SK-N-MC (cell line): ENCODE data around the gene UBAC2.

Experiments used
- DNase-seq: peaks from one replicate; pipeline ENCODE4 v3.0.0-alpha.2; 2011; ENCODE audit warnings: low read depth, low spot score
- H3K27ac ChIP-seq: fragments of 200-600 bp; sonication (generic); 2 replicates; pipeline ENCODE4 v1.5.1; 2016; ENCODE audit warnings: mixed run types
- H3K36me3 ChIP-seq: fragments of 200-600 bp; sonication (generic); 2 replicates; pipeline ENCODE4 v1.6.1; 2017; ENCODE audit warnings: antibody characterized with exemption, low read length, mixed read lengths; ENCODE audit not compliant: insufficient read depth
- H3K4me3 ChIP-seq: fragments of 200-600 bp; sonication (generic); 2 replicates; pipeline ENCODE4 v1.5.1; 2016
- H3K9ac ChIP-seq: fragments of 200-600 bp; sonication (generic); 2 replicates; pipeline ENCODE4 v1.8.0; 2017; ENCODE audit warnings: mixed run types, mixed read lengths; ENCODE audit not compliant: insufficient read length
- H3K9me3 ChIP-seq: fragments of 200-600 bp; sonication (generic); 2 replicates; pipeline ENCODE4 v1.6.1; 2017; ENCODE audit warnings: low read depth, mild to moderate bottlenecking, antibody characterized with exemption, low read length, moderate library complexity, mixed read lengths
- EZH2 ChIP-seq: fragments of 200-600 bp; sonication (generic); IDR thresholded peaks from one replicate; pipeline ENCODE4 v1.6.1; 2017; ENCODE audit warnings: antibody characterized with exemption
- FOXP2 ChIP-seq: optimal IDR thresholded peaks from 2 replicates; pipeline ENCODE3; 2011; ENCODE audit warnings: mild to moderate bottlenecking, moderate library complexity; ENCODE audit not compliant: insufficient read depth; ENCODE audit errors: extremely low read length, control extremely low read depth
- POLR2AphosphoS5 ChIP-seq: IDR thresholded peaks from 2 replicates; pipeline ENCODE4 v1.6.1; 2012; ENCODE audit warnings: mild to moderate bottlenecking, low read depth, low read length, borderline replicate concordance

The UBAC2 gene

GRCh38 chr13:99371956-99372355 is 171.3 kb downstream of the UBAC2 start:
- Histone ChIP-seq H3K9ac (no peak overlapping the region), H3K4me3 (no peak overlapping the region), H3K9me3 (no peaks in the 10 kb centered on the region), H3K27ac (no peak overlapping the region), H3K36me3 (peaks cover 3% of the 10 kb centered on the region; the same call in 1 of the 2 replicates)
- DNase-seq: no peak
- TF ChIP-seq EZH2: no peak
- TF ChIP-seq FOXP2: no peak
- no peak for TF ChIP-seq POLR2AphosphoS5

GRCh38 chr13:99373436-99373835 is 172.8 kb downstream of the UBAC2 start:
- no peaks in the 10 kb centered on the region for H3K9me3 ChIP-seq
- no peak for DNase-seq
- H3K36me3 ChIP-seq: no peaks in the 10 kb centered on the region; the same call in 1 of the 2 replicates
- no peak overlapping the region for H3K9ac ChIP-seq
- TF ChIP-seq EZH2: no peak
- no peak for TF ChIP-seq POLR2AphosphoS5
- TF ChIP-seq FOXP2: no peak
- no peak overlapping the region for H3K4me3 ChIP-seq
- no peak overlapping the region for H3K27ac ChIP-seq

DNA sequence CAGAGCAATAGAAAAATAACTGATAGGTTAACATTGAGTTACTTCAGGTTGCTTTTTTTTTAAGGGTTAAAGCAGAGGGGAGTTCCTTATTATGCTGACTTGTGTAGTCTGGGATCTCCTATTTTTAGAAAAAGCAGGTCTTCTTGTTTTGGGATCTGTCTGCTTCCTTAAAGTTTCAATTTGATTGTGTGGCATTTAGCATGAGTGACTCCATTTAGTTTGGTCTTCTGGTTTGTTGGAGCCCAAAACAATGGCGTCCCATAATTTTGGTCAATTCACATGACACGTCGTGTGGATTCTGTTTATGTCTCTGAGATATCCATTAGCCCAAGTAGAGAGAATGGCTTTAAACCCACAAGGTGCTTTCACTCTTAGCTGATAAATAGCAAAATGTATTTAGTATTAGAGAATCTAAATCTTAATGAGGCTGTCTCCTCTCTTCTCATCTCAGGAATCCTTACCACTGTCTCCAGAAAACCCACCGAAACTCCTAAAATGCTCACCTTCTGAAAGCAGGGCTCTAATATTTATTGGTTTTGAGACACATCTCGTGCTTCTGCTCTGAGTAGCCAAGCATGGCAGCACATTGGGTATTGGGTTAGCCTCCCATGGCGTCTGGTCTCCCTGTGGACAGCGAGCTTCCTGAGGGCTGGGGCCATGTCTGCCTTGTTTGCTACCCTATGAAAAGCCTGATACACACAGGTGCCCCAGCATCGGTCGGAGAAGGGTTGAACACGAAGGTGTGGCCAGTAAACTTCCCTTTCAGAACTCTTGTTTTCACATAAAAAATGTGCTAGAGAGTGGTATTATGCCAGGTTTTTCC is 173.7 kb downstream of the UBAC2 start:
- no peak for DNase-seq
- H3K27ac ChIP-seq: no peak overlapping the region
- TF ChIP-seq FOXP2 (no peak), EZH2 (no peak), POLR2AphosphoS5 (no peak)
- no peaks in the 10 kb centered on the region for H3K9me3 ChIP-seq
- no peak overlapping the region for H3K9ac ChIP-seq
- no peaks in the 10 kb centered on the region; the same call in 1 of the 2 replicates for H3K36me3 ChIP-seq
- no peak overlapping the region for H3K4me3 ChIP-seq

DNA sequence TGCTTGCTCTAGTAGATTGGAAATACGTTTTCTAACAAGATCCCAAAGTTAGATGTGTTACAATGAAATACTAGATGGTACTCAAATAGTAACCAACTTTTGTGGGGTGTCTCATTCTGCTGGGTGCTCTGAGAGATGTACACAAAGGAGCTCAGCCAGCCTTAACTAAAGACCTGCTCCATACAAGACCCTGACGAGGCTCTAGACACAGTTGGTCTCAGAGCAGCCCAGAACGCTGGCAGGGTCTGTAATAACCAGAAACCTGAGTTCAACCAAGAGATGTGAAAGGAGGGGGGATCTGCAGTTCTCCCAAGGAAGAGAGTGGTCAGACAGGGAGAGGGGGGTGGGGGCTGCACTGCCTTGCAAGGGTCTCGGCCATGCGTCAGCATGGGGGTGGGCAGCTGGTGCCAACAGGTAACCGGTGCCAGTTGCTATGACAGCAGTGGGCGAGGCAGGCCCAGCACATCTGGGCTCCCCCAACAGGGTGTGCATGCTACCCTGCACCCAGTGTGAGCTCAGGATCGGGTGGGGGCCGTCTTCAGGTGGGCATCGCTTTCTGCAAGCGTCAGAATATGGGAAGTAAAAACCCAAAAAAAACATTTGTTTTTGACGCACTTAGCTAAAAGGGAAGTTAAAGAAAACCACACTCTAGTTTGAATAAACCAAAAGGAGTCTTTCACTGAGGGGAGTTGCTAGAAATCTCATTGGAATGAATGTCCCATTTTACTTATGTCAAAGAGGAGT is 174.5 kb downstream of the UBAC2 start:
- H3K4me3 ChIP-seq: no peak overlapping the region
- no peak for DNase-seq
- no peak for TF ChIP-seq FOXP2
- no peak for TF ChIP-seq EZH2
- no peak for TF ChIP-seq POLR2AphosphoS5
- no peaks in the 10 kb centered on the region; the same call in 1 of the 2 replicates for H3K36me3 ChIP-seq
- H3K27ac ChIP-seq: no peak overlapping the region
- no peak overlapping the region for H3K9ac ChIP-seq
- no peaks in the 10 kb centered on the region for H3K9me3 ChIP-seq

- Histone ChIP-seq H3K4me3 (no peak overlapping the region), H3K36me3 (no peaks in the 10 kb centered on the region; the same call in 1 of the 2 replicates), H3K27ac (no peak overlapping the region), H3K9me3 (no peaks in the 10 kb centered on the region), H3K9ac (no peak overlapping the region)
- TF ChIP-seq FOXP2 (no peak), POLR2AphosphoS5 (no peak), EZH2 (no peak)
- DNase-seq: no peak
These were observed 175.1 kb downstream of the UBAC2 start for GRCh38 chr13:99375738-99376080.

GRCh38 chr13:99376132-99376531 is 175.5 kb downstream of the UBAC2 start:
- Histone ChIP-seq H3K36me3 (no peaks in the 10 kb centered on the region; the same call in 1 of the 2 replicates), H3K27ac (no peak overlapping the region), H3K9me3 (no peaks in the 10 kb centered on the region), H3K9ac (no peak overlapping the region), H3K4me3 (no peak overlapping the region)
- no peak for DNase-seq
- TF ChIP-seq FOXP2: no peak
- no peak for TF ChIP-seq EZH2
- TF ChIP-seq POLR2AphosphoS5: no peak

GRCh38 chr13:99376924-99377323 is 176.3 kb downstream of the UBAC2 start:
- TF ChIP-seq POLR2AphosphoS5 (no peak), FOXP2 (no peak), EZH2 (no peak)
- Histone ChIP-seq H3K36me3 (no peaks in the 10 kb centered on the region; the same call in 1 of the 2 replicates), H3K4me3 (no peak overlapping the region), H3K9ac (no peak overlapping the region), H3K27ac (no peak overlapping the region), H3K9me3 (no peaks in the 10 kb centered on the region)
- no peak for DNase-seq

GRCh38 chr13:99377641-99378040 is 177.0 kb downstream of the UBAC2 start:
- no peak for TF ChIP-seq POLR2AphosphoS5
- TF ChIP-seq EZH2: no peak
- TF ChIP-seq FOXP2: no peak
- DNase-seq: no peak

More at GRCh38 chr13:99377641-99378040, 177.0 kb downstream of the UBAC2 start:
- H3K9me3 ChIP-seq: no peaks in the 10 kb centered on the region
- no peak overlapping the region for H3K27ac ChIP-seq
- H3K9ac ChIP-seq: no peak overlapping the region
- H3K4me3 ChIP-seq: no peak overlapping the region
- no peaks in the 10 kb centered on the region; the same call in 1 of the 2 replicates for H3K36me3 ChIP-seq
